ENCODE measurements around the gene PRRC1. TPM values are rescaled to one million over a fixed set of nuclear protein-coding genes. Genes with fewer than 3 reads are reported as not detected.

The PRRC1 gene
- total RNA-seq, 4 donors from 2014 or later = 22.8 to 43.7 (median 34.0) TPM

DNA sequence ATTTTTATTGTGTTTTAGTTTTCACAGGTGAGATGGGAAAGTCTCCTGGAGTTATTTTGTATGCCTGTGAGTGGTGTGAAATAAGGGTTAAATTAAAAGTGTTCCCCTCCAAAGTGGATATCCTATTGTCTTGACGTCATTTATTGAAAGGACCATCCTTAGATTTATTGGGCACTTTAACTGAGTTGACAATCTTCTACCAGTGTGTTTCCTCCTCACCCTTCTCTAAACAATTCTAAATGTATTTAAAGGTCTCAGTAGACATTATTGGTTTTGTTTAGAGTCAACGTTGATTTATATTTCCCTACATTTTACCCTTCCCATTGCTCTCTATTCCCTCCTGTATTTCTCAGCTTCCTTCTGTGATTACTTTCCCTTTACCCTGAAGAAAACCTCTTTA lies 40.8 kb downstream of the PRRC1 start:
- WGBS, 2 donors = 78 to 79% methylated on average over 2 of the region's 2 CpGs
- TF ChIP-seq, protein P1, sequence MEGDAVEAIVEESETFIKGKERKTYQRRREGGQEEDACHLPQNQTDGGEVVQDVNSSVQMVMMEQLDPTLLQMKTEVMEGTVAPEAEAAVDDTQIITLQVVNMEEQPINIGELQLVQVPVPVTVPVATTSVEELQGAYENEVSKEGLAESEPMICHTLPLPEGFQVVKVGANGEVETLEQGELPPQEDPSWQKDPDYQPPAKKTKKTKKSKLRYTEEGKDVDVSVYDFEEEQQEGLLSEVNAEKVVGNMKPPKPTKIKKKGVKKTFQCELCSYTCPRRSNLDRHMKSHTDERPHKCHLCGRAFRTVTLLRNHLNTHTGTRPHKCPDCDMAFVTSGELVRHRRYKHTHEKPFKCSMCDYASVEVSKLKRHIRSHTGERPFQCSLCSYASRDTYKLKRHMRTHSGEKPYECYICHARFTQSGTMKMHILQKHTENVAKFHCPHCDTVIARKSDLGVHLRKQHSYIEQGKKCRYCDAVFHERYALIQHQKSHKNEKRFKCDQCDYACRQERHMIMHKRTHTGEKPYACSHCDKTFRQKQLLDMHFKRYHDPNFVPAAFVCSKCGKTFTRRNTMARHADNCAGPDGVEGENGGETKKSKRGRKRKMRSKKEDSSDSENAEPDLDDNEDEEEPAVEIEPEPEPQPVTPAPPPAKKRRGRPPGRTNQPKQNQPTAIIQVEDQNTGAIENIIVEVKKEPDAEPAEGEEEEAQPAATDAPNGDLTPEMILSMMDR (IDR thresholded peaks at IDR 0.05) = no peak
- TF ChIP-seq POLR2A (IDR thresholded peaks at IDR 0.05) = no peak
- Histone ChIP-seq H3K4me3 (no peak overlapping the region), H3K27me3 (no peaks in the 10 kb centered on the region), H3K9me3 (no peaks in the 10 kb centered on the region), H3K27ac (no peak overlapping the region), H3K4me1 (peaks cover 0 to 9% (median 0%) of the 10 kb centered on the region in 3 donors), H3K36me3 (peaks cover 0 to 10% (median 0%) of the 10 kb centered on the region in 3 donors)
- no peak for DNase-seq
- intact Hi-C loops (cut with DNase I) = no loop called here

DNA sequence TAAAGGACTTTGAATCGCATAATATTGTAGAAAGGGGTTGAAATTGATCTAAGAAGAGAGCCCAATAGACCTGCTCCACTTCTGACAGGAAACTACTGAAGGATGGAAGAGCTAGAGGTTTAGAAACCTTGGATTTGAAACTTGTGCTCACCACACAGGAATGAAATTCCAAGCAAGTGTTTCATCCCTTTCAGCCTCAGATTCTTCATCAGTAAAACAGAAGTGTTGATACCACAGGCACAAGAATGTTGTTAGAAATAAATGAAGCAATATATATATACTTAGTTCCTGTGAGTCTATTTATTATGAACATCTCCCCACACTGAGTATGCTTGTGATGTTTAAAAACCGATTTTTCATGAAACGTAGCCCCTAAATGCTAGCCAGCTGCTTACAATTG lies 43.8 kb downstream of the PRRC1 start:
- H3K27me3 ChIP-seq = no peaks in the 10 kb centered on the region
- H3K9me3 ChIP-seq = no peaks in the 10 kb centered on the region
- no peak overlapping the region for H3K4me3 ChIP-seq
- 90% methylated on average over 3 of the region's 3 CpGs for WGBS, 2 donors
- no peak for DNase-seq
- H3K4me1 ChIP-seq = peaks cover 0 to 16% (median 0%) of the 10 kb centered on the region in 3 donors
- H3K27ac ChIP-seq = no peak overlapping the region
- intact Hi-C loops (cut with DNase I) = loop anchor here (5.0 kb wide), 1 partner anchor 641 kb away; no protein-coding TSS in a partner anchor
- no peaks in the 10 kb centered on the region for H3K36me3 ChIP-seq
- TF ChIP-seq POLR2A (IDR thresholded peaks at IDR 0.05) = no peak
- TF ChIP-seq, protein P1 (IDR thresholded peaks at IDR 0.05) = no peak

DNA sequence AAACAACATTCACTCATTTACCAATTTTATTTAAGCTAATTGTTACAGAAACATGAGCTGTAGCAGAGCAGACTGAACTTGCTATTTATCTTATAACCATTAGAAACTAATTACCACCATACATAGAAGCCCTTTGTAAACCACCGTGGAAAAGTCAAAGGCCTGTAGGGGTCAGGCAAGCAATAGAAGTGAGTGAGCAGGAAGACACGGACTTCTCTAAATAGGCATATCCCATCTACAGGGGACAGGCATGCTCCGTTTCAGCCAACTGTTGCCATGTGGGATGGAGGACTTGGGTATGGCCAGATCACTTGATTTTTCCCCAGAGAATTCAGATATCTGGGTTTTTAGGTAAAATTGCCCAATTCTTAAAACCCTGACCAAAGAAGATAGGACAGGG lies 44.8 kb downstream of the PRRC1 start:
- Histone ChIP-seq H3K36me3 (no peaks in the 10 kb centered on the region), H3K4me1 (peaks cover 0 to 16% (median 0%) of the 10 kb centered on the region in 3 donors), H3K27me3 (no peaks in the 10 kb centered on the region), H3K9me3 (no peaks in the 10 kb centered on the region), H3K27ac (no peak overlapping the region), H3K4me3 (no peak overlapping the region)
- 21 to 27% methylated on average over 3 of the region's 3 CpGs for WGBS, 2 donors
- DNase-seq = no peak
- TF ChIP-seq POLR2A (IDR thresholded peaks at IDR 0.05) = no peak
- TF ChIP-seq, protein P1 (IDR thresholded peaks at IDR 0.05) = peak in 2 of 6 experiments; percentile 15 to 19
- intact Hi-C loops (cut with DNase I) = loop anchor here (5.0 kb wide), 1 partner anchor 640 kb away; no protein-coding TSS in a partner anchor

DNA sequence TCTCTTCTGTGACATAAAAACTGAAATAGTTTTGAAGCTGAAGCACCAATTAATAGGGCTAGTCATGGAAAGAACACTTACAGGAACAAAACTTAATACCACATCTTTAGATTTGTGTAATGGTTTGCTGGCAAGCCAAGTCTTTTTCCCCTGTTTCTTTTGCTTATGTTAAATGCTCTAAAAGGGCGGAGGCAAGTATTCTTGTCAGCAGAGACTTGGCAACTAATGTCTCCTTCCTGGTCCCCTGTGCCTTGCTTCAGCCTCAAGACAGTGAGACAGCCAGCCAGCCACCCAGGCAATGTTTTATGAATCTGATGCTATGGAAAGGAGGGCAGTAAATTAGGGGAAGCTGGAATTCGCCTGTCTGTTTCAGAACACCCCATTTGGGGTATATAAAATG lies 45.7 kb downstream of the PRRC1 start:
- intact Hi-C loops (cut with DNase I) = loop anchor here (5.0 kb wide), 1 partner anchor 639 kb away; no protein-coding TSS in a partner anchor
- H3K27me3 ChIP-seq = no peaks in the 10 kb centered on the region
- no peak for TF ChIP-seq POLR2A (IDR thresholded peaks at IDR 0.05)
- TF ChIP-seq, protein P1 (IDR thresholded peaks at IDR 0.05) = no peak
- 42 to 53% methylated on average over 2 of the region's 2 CpGs for WGBS, 2 donors
- peaks cover 0 to 16% (median 0%) of the 10 kb centered on the region in 3 donors for H3K4me1 ChIP-seq
- no peak for DNase-seq
- H3K9me3 ChIP-seq = no peaks in the 10 kb centered on the region
- no peaks in the 10 kb centered on the region for H3K36me3 ChIP-seq
- H3K4me3 ChIP-seq = no peak overlapping the region
- no peak overlapping the region for H3K27ac ChIP-seq

DNA sequence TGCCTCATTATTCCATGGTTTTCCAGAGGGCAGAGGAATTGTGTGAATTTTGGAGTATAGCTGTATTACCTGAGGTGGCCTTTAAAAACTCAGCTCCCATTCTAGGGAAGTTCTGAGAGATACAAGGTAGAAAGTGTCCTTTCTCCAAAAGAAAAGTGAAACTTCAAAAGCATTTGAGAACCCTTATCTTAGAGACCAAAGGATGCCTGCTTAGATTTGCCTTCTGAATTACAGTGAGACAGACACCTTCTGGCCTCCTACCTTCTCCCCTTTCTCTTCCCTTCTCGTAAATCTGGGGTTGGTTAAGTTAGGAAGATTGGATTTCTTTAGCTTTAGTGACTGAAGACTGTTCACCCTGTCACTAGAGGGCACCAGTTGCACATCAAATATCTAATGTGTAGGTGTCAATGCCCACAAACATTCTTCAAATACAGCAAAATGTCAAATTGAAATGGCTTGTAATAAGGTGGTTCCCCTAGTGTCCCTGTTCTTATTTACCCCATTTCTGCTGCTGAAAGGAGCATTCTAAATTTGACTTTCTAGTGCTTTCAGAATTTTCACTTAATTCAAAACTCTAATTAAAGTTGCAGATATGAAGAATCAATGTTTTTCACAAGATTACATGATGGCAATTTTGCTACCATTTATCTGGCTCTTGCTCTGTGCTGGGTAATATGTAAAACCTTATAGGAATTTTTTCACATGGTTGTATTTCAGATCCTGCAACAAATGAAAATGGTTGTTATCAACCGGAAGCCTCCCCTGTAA lies 46.7 kb downstream of the PRRC1 start:
- Histone ChIP-seq H3K9me3 (no peaks in the 10 kb centered on the region), H3K36me3 (no peaks in the 10 kb centered on the region), H3K27ac (no peak overlapping the region), H3K27me3 (peaks cover 0 to 2% (median 0%) of the 10 kb centered on the region in 4 donors), H3K4me1 (peaks cover 0 to 16% (median 0%) of the 10 kb centered on the region in 3 donors), H3K4me3 (no peak overlapping the region)
- no peak for DNase-seq
- intact Hi-C loops (cut with DNase I) = loop anchor here (5.0 kb wide), 1 partner anchor 638 kb away; no protein-coding TSS in a partner anchor
- WGBS, 2 donors = 50% methylated on average over 2 of the region's 2 CpGs
- no peak for TF ChIP-seq POLR2A (IDR thresholded peaks at IDR 0.05)
- TF ChIP-seq, protein P1 (IDR thresholded peaks at IDR 0.05) = peak; percentile 34 to 78 (median 61)
